GM18502 (cell line): Measurements from ENCODE around the gene MT4.
"Not testable (repeated sequence)": the region's sequence is repeated elsewhere in the genome, so short reads cannot be mapped to it uniquely, and the experiment has no call there.

Source experiments
- ATAC-seq: cut with Tn5 transposase; IDR thresholded peaks from one replicate; pipeline ENCODE4 v1.9.1; 2021; ENCODE audit warnings: mild to moderate bottlenecking; ENCODE audit not compliant: unreplicated experiment, poor library complexity

MT4 gene

DNA sequence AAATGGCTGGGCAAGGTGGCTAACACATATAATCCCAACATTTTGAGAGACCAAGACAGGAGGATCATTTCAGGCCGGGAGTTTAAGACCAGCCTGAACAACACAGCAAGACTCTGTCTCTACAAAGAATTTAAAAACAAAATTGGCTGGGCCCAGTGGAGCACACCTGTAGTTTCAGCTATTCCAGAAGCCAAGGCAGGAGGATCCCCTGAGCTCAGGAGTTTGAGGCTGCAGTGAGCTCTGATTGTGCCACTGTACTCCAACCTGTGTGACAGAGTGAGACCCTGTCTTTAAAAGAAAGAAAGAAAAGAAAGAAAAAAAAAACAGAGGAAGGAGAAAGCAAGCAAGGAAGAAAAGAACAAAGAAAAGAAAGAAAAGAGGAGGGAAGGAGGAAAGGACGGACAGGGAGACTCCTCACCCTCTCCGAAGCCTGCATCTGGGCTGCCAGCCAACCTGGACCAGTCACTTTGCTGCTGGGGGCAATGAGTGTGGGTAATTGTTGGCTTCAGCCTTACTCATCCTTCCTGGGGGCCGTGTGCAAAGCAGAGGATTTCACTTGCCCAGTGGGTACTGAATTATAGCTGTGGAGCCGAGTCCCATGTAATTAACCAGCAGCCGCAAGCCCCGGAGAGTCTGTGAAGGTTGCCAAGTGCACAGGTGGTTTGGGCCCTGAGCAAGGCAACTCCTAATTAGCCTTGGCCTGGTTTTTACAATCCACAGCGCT, 6.7 kb upstream of the MT4 start:
- ATAC-seq: no peak

DNA sequence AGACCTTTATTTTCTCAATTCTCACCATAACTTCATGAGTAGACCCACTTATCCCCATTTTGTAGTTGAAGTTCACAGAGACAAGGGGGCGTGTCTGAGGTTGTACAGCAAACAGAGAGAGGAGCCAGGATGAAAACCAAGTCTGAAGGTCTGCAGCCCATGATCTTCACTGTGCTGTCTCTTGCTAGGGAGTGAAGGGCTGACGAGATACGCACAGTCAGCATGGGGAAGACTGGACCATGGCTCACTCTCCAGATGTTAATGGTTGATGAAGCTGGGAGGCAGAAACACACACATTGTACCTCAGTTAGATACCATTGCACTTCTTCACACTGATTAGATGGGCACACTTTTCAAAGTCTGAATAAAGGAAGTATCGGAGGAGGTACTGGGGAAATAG, 5.8 kb upstream of the MT4 start:
- no peak for ATAC-seq

GRCh38 chr16:56560447-56560846, 4.4 kb upstream of the MT4 start:
- no peak for ATAC-seq

GRCh38 chr16:56561126-56561525, 3.7 kb upstream of the MT4 start:
- ATAC-seq: no peak

- no peak for ATAC-seq
These were observed 5.1 kb downstream of the MT4 start for GRCh38 chr16:56569971-56570370.

GRCh38 chr16:56571525-56571924, 6.7 kb downstream of the MT4 start:
- ATAC-seq: no peak

DNA sequence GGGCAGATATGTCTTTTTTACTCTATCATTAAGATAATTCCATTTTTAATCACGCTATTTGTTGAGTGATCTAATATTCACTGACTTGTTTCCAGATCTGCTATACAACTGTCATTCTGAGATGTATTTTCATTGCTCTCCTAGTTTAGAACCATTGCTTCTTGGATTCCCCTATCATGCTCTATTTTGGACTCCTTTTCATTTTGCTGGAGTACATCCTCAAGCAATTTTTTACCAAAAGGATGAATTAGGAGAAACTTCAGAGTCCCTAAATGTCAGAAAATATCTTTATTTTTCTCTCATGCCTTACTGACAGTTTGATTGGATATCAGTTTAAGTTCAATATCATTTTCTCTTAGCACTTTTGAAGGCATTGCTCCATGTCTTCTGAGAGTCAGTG, 9.8 kb downstream of the MT4 start:
- ATAC-seq: no peak

DNA sequence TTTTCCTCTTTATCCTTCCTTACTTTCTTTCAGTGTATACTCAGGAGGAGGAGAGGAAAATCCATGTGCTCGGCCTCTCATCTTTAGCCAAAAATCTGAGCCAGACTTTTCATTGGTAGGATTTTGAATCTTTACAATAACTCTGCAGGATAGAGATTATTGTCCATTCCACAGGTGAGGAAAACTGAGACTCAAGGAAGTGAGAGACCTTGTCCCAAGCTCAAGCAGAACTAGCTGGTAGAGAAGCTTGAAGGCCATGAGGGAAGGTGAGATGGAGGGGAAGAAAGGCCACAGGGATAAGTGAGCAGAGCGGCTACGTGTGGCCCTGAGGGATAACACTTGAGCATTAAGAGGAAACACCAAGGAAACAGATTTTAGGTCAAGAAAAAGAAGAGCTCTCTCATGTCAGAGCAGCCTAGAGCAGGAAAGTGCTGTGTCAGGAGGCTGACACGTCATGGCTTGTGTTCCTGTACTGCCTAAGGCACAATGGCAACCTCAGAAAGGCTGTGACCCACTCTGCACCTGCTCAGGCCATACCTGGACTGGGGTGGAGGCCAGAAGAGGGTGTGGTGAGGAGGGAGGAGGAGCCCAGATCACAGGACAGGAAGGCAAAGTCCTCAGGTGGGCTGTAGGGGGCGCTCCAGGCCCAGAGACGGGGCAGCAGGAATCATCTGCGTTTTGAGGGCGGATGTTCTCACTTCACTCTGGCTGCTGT, 11.9 kb downstream of the MT4 start:
- ATAC-seq: peak; percentile 82

GRCh38 chr16:56577300-56577625, 12.4 kb downstream of the MT4 start:
- ATAC-seq: no peak

DNA sequence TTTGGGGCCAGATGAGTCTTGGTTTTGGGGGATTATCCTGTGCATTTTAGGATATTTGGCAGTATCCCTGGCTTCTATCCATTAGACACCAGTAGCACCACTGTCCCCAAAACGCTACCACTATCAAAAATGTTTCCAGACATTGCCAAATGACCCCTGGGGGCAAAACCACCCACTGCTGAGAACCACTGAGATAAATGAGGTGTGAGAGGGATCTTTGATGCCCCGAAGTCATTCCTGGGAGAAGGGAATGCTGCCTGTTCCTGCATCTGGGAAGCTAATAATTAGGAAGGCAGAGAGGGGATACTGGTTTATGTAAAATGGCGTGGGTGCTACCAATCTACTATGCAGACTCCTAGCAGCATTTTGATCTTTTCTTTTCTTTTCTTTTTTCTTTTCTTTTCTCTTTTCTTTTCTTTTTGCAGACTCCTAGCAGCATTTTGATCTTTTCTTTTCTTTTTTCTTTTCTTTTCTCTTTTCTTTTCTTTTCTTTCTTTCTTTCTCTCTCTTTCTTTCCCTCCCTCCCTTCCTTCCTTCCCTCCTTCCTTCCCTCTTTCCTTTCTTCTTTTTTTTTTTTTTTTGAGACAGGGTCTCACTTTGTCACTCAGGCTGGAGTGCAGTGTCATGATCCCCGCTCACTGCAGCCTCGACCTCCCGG, 15.6 kb downstream of the MT4 start:
- ATAC-seq: no peak

DNA sequence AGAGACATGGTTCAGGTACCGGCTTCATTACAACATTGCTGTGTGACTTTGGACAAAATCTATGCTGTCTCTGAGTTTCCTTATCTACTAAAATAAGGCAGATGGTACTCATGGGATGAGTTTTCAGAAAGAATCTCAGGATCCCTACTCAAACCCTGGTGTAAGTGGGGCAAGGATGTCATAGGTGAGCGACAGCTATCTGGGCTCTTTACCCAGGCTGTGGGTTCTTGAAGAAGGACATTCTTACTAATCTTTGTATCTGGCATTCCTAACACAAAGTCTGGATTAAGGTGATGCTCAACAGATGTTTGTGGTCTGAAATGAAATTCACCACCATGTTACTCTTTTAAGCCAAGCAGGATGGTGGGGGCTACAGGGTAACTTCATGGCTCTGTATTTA, 18.0 kb downstream of the MT4 start:
- ATAC-seq: not testable (repeated sequence)

DNA sequence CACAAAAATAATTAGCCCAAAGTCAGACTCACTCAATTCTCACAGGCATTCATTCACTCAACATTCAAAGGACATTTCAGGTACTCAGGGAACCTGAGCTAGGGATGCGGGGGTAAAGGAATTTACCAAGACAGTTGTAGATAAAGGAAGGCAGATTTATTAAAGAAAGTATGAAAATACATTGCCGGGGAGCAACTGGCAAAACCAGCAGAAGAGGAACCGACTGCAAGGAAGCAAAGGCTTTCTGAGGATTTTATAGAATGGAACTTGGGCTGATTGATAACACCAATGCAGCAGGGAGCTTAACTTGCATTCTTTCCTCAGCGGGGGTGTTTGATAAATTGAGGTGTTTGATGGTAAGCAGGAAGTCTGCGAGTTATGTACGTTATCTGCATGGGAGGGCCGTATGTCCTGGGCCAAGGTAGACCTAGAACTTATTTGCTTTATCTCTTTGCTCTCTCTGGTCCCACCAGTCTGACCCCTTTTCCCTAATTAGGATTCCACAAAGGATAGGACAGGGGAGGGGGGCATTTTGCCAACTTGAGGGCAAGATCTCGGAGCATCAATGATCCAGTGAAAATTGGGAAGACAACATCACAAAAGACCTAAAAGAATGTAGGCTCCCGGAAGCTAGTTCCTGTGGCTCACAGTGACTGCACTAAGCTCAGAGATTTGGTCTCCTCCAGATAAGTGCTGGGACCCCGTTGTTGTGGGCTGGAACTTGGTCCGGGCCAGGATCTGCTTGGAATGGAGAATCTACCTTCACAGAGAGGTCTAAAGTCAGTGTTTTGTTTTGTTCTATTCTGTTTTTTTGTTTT, 18.7 kb downstream of the MT4 start:
- no peak for ATAC-seq

GRCh38 chr16:56584276-56584675, 19.4 kb downstream of the MT4 start:
- no peak for ATAC-seq

GRCh38 chr16:56588781-56589140, 23.9 kb downstream of the MT4 start:
- ATAC-seq: no peak

DNA sequence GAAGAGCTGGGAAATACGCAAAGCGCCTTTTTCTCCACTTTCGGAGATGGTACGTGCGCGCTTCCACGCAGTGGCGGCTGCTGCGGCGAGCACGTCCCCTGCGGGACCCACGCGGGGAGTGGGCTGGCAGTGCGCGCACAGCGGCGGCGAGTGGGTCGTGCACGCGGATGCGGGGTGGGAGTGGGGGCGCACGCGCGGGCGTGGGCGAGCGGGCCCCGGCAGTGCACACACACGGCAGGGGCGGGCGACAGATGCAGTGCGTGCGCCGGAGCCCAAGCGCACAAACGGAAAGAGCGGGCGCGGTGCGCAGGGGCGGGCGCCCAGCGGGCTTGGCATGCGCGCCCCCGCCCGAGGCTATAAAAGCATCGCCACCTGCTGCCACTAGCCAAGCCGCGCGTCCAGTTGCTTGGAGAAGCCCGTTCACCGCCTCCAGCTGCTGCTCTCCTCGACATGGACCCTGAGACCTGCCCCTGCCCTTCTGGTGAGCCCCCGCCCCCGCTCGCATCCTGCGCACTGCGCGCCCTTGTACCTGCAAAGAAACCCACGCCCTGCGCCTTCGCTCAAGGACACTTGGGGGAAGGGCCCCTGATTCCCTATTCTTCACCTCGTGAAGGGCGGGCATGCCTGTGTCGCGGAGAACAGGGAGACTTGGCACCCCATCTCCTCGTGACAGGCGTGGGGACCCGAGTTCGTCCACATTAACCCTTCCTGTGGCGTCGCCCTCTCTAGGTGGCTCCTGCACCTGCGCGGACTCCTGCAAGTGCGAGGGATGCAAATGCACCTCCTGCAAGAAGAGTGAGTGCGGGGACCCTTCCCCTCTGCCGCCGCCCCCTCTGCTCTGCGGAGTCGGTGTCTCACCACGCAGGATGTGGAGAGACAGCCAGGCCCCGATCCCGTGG, 24.5 kb downstream of the MT4 start, which contains the start of gene MT3:
Gene MT3 (plus strand): TSS at position 388 of the 899 bp plus-strand sequence. CDS start 63 bp downstream, at position 451.
- no peak for ATAC-seq

GRCh38 chr16:56591377-56592060, 26.6 kb downstream of the MT4 start:
- ATAC-seq: no peak

GRCh38 chr16:56593573-56594291, 28.9 kb downstream of the MT4 start:
- no peak for ATAC-seq

DNA sequence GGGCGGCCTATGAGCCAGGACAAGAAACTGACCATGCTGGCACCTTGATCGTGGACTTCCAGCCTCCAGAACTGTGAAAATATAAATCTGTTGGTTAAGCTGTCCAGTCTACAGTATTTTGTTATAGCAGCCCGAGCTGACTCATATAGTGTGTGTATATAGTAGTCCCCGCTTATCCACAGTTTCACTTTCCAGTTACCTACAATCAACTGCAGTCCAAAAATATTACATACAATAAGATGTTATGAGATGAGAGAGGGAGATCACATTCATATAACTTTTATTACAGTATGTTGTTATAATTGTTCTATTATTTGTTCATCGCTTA, 29.4 kb downstream of the MT4 start:
- ATAC-seq: no peak
